BE2C (cell line): ENCODE results near the gene UNC93B1.
A peak's percentile ranks its signal among the peaks of the same experiment; 100 is the strongest.

Experiments used
- DNase-seq: peaks from one replicate; pipeline ENCODE4 v3.0.0-alpha.2; 2020
- H3K27me3 ChIP-seq: fragments of 250-450 bp; sonication (Bioruptor Pico); 2 replicates; pipeline ENCODE4 v1.5.1; 2020; ENCODE audit warnings: mild to moderate bottlenecking
- H3K36me3 ChIP-seq: fragments of 250-450 bp; sonication (Bioruptor Pico); 2 replicates; pipeline ENCODE4 v1.5.1; 2020; ENCODE audit warnings: mild to moderate bottlenecking
- H3K4me1 ChIP-seq: fragments of 250-450 bp; sonication (Bioruptor Pico); 2 replicates; pipeline ENCODE4 v1.5.1; 2020
- H3K4me3 ChIP-seq: 2 replicates; pipeline ENCODE4 v1.5.1; 2011; ENCODE audit warnings: low read depth, low read length
- H3K9me3 ChIP-seq: fragments of 250-450 bp; sonication (Bioruptor Pico); 2 replicates; pipeline ENCODE4 v1.5.1; 2020
- TF ChIP-seq, protein P1 (sequence below): IDR thresholded peaks from 2 replicates; pipeline ENCODE4 v1.5.1; 2012; ENCODE audit warnings: mild to moderate bottlenecking, low read depth, low read length

UNC93B1 gene

DNA sequence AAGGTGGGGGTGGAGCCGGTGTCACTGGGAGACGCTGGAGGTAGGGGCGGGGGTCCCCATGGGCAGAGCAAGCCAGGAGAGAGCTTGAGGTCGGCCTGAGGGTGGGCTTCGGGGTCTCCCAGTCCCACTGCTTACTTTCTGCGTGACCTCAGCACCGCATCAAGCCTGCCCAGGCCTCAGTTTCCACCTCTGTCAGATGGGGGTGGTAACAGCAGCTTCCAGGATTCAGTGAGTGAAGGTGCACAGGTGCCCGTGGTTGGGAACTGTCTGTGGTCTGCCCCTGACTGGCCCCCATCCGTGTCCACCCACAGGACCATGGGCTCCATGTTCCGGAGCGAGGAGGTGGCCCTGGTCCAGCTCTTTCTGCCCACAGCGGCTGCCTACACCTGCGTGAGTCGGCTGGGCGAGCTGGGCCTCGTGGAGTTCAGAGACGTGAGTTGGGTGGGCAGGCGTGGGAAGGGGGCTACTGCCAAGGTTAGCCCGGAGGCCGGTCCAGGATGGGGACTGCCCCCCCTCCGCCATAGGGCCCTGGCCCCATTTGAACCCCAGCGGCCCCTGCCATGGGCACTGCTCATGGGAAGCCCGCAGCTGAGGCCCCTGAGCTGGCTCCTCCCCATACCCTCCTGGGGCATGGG is 37.2 kb upstream of the UNC93B1 start:
- H3K36me3 ChIP-seq = no peaks in the 10 kb centered on the region
- H3K4me1 ChIP-seq = peaks cover 44% of the 10 kb centered on the region
- TF ChIP-seq, protein P1, sequence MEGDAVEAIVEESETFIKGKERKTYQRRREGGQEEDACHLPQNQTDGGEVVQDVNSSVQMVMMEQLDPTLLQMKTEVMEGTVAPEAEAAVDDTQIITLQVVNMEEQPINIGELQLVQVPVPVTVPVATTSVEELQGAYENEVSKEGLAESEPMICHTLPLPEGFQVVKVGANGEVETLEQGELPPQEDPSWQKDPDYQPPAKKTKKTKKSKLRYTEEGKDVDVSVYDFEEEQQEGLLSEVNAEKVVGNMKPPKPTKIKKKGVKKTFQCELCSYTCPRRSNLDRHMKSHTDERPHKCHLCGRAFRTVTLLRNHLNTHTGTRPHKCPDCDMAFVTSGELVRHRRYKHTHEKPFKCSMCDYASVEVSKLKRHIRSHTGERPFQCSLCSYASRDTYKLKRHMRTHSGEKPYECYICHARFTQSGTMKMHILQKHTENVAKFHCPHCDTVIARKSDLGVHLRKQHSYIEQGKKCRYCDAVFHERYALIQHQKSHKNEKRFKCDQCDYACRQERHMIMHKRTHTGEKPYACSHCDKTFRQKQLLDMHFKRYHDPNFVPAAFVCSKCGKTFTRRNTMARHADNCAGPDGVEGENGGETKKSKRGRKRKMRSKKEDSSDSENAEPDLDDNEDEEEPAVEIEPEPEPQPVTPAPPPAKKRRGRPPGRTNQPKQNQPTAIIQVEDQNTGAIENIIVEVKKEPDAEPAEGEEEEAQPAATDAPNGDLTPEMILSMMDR = no peak
- H3K27me3 ChIP-seq = no peaks in the 10 kb centered on the region
- no peaks in the 10 kb centered on the region for H3K9me3 ChIP-seq
- H3K4me3 ChIP-seq = peak overlapping the region; percentile 48
- DNase-seq = peak; percentile 19

DNA sequence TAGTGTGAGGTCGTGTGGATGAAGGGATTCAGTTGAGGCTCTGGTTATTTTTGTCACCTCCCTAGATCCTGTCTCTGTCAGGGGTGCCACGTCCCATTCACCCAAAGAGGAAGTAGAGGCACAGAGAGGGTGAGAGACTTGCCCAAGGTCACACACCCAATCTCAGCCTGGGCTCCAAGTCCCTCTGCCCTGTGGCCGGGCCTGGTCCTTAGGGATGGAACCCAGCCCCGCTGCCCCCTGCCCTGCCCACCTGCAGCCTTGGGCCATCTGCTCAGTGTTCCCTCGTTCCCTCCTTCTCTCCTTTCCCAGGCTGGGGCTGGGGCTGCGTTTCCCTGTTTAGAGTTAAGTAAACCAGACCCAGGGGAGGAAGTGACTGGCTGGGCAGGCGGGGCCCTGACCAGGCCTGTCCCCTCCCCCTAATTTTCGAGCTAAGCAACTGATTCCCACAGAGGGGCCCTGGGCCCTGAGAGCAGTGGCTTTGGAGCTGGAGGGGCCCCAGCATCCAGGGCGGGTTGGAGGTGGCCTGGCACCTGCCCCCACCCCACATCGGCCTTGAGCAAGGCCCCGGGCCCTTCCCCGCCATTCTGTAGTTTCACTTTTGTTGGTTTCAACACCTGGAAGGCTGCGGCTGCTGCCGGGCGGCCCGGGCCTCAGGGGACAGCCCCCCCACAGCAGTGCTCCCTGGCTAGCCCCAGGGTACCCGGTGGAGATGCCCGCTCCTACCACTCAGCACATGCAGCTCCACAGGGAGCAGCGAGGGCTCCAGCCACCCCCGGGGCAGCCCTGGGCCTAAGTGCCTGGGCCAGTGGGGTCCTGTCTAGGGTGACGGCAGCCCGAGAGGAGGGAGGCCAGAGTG is 36.4 kb upstream of the UNC93B1 start:
- TF ChIP-seq, protein P1 = no peak
- no peaks in the 10 kb centered on the region for H3K36me3 ChIP-seq
- H3K4me1 ChIP-seq = peaks cover 44% of the 10 kb centered on the region
- H3K27me3 ChIP-seq = no peaks in the 10 kb centered on the region
- peak; percentile 92 for DNase-seq
- H3K9me3 ChIP-seq = no peaks in the 10 kb centered on the region
- peak overlapping the region; percentile 48 for H3K4me3 ChIP-seq

- TF ChIP-seq, protein P1 = no peak
Measured at GRCh38 chr11:68039526-68040086, 35.7 kb upstream of the UNC93B1 start.

GRCh38 chr11:68038718-68039525 is 35.0 kb upstream of the UNC93B1 start, which contains the start of gene TCIRG1:
TCIRG1 (plus strand) TSS chr11:68039025; CDS start chr11:68041272, 2,247 bp downstream.
- peaks cover 41% of the 10 kb centered on the region for H3K4me1 ChIP-seq
- H3K27me3 ChIP-seq = no peaks in the 10 kb centered on the region
- H3K36me3 ChIP-seq = peaks cover 5% of the 10 kb centered on the region
- no peaks in the 10 kb centered on the region for H3K9me3 ChIP-seq
- no peak within 1 kb of the TSS for H3K4me3 ChIP-seq
- peak; percentile 50 for DNase-seq
- TF ChIP-seq, protein P1 = no peak

More at GRCh38 chr11:68039526-68040086, 35.7 kb upstream of the UNC93B1 start:
- Histone ChIP-seq H3K36me3 (no peaks in the 10 kb centered on the region), H3K9me3 (no peaks in the 10 kb centered on the region), H3K4me1 (peaks cover 44% of the 10 kb centered on the region), H3K27me3 (no peaks in the 10 kb centered on the region), H3K4me3 (no peak overlapping the region)
- peak; percentile 8 for DNase-seq

GRCh38 chr11:68038226-68038717 is 34.4 kb upstream of the UNC93B1 start:
- TF ChIP-seq, protein P1 = no peak
- DNase-seq = peak; percentile 61
- Histone ChIP-seq H3K27me3 (no peaks in the 10 kb centered on the region), H3K36me3 (peaks cover 8% of the 10 kb centered on the region), H3K4me3 (no peak overlapping the region), H3K4me1 (peaks cover 35% of the 10 kb centered on the region), H3K9me3 (no peaks in the 10 kb centered on the region)
